Measurements from ENCODE around the gene SULT2B1.
"Not testable (repeated sequence)": the region's sequence is repeated elsewhere in the genome, so short reads cannot be mapped to it uniquely, and the experiment has no call there.

The SULT2B1 gene

GRCh38 chr19:48553676-48554384 lies 1.9 kb downstream of the SULT2B1 start:
- intact Hi-C loops (cut with DNase I), result no loop called here
- DNase-seq, result no peak

GRCh38 chr19:48554385-48555091 lies 2.6 kb downstream of the SULT2B1 start:
- DNase-seq, result peak in 1 of 10 donors; percentile 36
- intact Hi-C loops (cut with DNase I), result no loop called here

- DNase-seq, result peak in 1 of 10 donors; percentile 20
- intact Hi-C loops (cut with DNase I), result no loop called here
Observed at GRCh38 chr19:48556163-48556562, 4.2 kb downstream of the SULT2B1 start.

- intact Hi-C loops (cut with DNase I), result no loop called here
- DNase-seq, result no peak
Observed at GRCh38 chr19:48556825-48557224, 4.9 kb downstream of the SULT2B1 start.

- DNase-seq, result peak in 1 of 10 donors; percentile 74
- intact Hi-C loops (cut with DNase I), result no loop called here
Observed at GRCh38 chr19:48558018-48558684, 6.2 kb downstream of the SULT2B1 start.

- DNase-seq, result no peak
- intact Hi-C loops (cut with DNase I), result no loop called here
Observed at GRCh38 chr19:48560095-48560530, 8.1 kb downstream of the SULT2B1 start.

GRCh38 chr19:48561412-48561811 lies 9.4 kb downstream of the SULT2B1 start:
- intact Hi-C loops (cut with DNase I), result no loop called here
- no peak for DNase-seq

- DNase-seq, result no peak
- intact Hi-C loops (cut with DNase I), result no loop called here
Observed at GRCh38 chr19:48565090-48565489, 13.1 kb downstream of the SULT2B1 start.

- peak; percentile 26 to 96 (median 64) for DNase-seq
- intact Hi-C loops (cut with DNase I), result no loop called here
Observed at GRCh38 chr19:48568345-48568886, 16.4 kb downstream of the SULT2B1 start.

- intact Hi-C loops (cut with DNase I), result no loop called here
- no peak for DNase-seq
Observed at GRCh38 chr19:48569814-48570213, 17.8 kb downstream of the SULT2B1 start.

GRCh38 chr19:48571378-48572162 lies 19.6 kb downstream of the SULT2B1 start:
- intact Hi-C loops (cut with DNase I), result no loop called here
- DNase-seq, result no peak

GRCh38 chr19:48573163-48573505 lies 21.2 kb downstream of the SULT2B1 start:
- intact Hi-C loops (cut with DNase I), result no loop called here
- DNase-seq, result no peak

GRCh38 chr19:48575931-48576622 lies 24.1 kb downstream of the SULT2B1 start:
- intact Hi-C loops (cut with DNase I), result no loop called here

GRCh38 chr19:48577908-48578307 lies 25.9 kb downstream of the SULT2B1 start:
- DNase-seq; intact Hi-C loops (cut with DNase I): not testable (repeated sequence)

More at GRCh38 chr19:48575931-48576622, 24.1 kb downstream of the SULT2B1 start:
- DNase-seq, result no peak

GRCh38 chr19:48578891-48579290 lies 26.9 kb downstream of the SULT2B1 start:
- no peak for DNase-seq
- intact Hi-C loops (cut with DNase I), result no loop called here

- DNase-seq, result no peak
- intact Hi-C loops (cut with DNase I), result loop anchor here (10.0 kb wide), 2 partner anchors 67 to 317 kb away; partner anchors contain the start of gene LMTK3
Observed at GRCh38 chr19:48582168-48582567, 30.2 kb downstream of the SULT2B1 start.

GRCh38 chr19:48587387-48587786 lies 35.4 kb downstream of the SULT2B1 start:
- DNase-seq, result no peak
- intact Hi-C loops (cut with DNase I), result loop anchor here (10.0 kb wide), 2 partner anchors 73 to 323 kb away; partner anchors contain the start of gene LMTK3

GRCh38 chr19:48588670-48589401 lies 36.9 kb downstream of the SULT2B1 start:
- intact Hi-C loops (cut with DNase I), result loop anchor here (2.0 to 10.0 kb wide), 3 partner anchors 74 to 324 kb away; partner anchors contain the start of gene LMTK3
- DNase-seq, result peak; percentile 72 to 98 (median 91)

- no peak for DNase-seq
- intact Hi-C loops (cut with DNase I), result no loop called here
Observed at GRCh38 chr19:48591021-48591420, 39.0 kb downstream of the SULT2B1 start.
